PC-9 (cell line): Measurements from ENCODE around the gene WFDC1. TPM values are rescaled to one million over a fixed set of nuclear protein-coding genes. Genes with fewer than 3 reads are reported as not detected.

Experiments
- BruUV-seq: library from RNA; stranded (reverse); fragments of 400-500 nt; replicated peaks from 2 replicates; lab custom pipeline; 2021; lab: Mats Ljungman, UMichigan
- CTCF ChIA-PET: fragments of 300-600 bp; sonication (Branson Sonifier 250); formaldehyde crosslinking; loops from one replicate; lab custom pipeline; 2022; ENCODE audit warnings: antibody characterized with exemption; lab: Charles Lee
- POLR2A ChIA-PET: fragments of 300-600 bp; sonication (Branson Sonifier 250); formaldehyde crosslinking; loops from one replicate; lab custom pipeline; 2022; ENCODE audit warnings: antibody characterized with exemption; ENCODE audit not compliant: unreplicated experiment; lab: Charles Lee
- DNase-seq, 2 experiments: peaks; one replicate each; pipeline versions ENCODE4 v3.0.0 to v3.0.0-alpha.2; 2015 to 2022; ENCODE audit warnings: mixed read lengths in 1 of 2
- H2AFZ ChIP-seq: fragments of 200-600 bp; sonication (generic); 2 replicates; pipeline ENCODE4 v1.8.1; 2017; ENCODE audit warnings: antibody characterized with exemption
- H3F3A ChIP-seq: fragments of 200-600 bp; sonication (generic); 2 replicates; pipeline ENCODE4 v1.8.1; 2017; ENCODE audit warnings: antibody characterized with exemption, mild to moderate bottlenecking, low read depth; ENCODE audit not compliant: insufficient read depth
- H3K27ac ChIP-seq: fragments of 200-600 bp; sonication (generic); 2 replicates; pipeline ENCODE4 v1.6.1; 2016; ENCODE audit warnings: mixed run types
- H3K27me3 ChIP-seq: fragments of 200-600 bp; sonication (generic); 2 replicates; pipeline ENCODE4 v1.6.1; 2016; ENCODE audit warnings: low read depth, mixed run types; ENCODE audit not compliant: insufficient read depth
- H3K36me3 ChIP-seq: fragments of 200-600 bp; sonication (generic); 2 replicates; pipeline ENCODE4 v1.6.1; 2016; ENCODE audit warnings: low read depth, mixed run types
- H3K4me1 ChIP-seq: fragments of 200-600 bp; sonication (generic); replicated peaks from 2 replicates; pipeline ENCODE4 v1.6.1; 2016; ENCODE audit warnings: mixed run types; ENCODE audit not compliant: insufficient read depth
- H3K4me2 ChIP-seq: fragments of 200-600 bp; sonication (generic); 2 replicates; pipeline ENCODE4 v1.6.1; 2017; ENCODE audit warnings: mixed run types
- H3K4me3 ChIP-seq: fragments of 200-600 bp; sonication (generic); 2 replicates; pipeline ENCODE4 v1.6.1; 2016; ENCODE audit warnings: mixed run types
- H3K79me2 ChIP-seq: fragments of 200-600 bp; sonication (generic); 2 replicates; pipeline ENCODE4 v1.6.1; 2017; ENCODE audit warnings: low read depth, mixed run types
- H3K9me2 ChIP-seq: fragments of 200-600 bp; sonication (generic); 2 replicates; pipeline ENCODE4 v1.8.1; 2017; ENCODE audit warnings: mild to moderate bottlenecking; ENCODE audit not compliant: insufficient read depth
- H3K9me3 ChIP-seq: fragments of 200-600 bp; sonication (generic); 2 replicates; pipeline ENCODE4 v1.8.1; 2016; ENCODE audit warnings: low read depth; ENCODE audit not compliant: insufficient read depth
- H4K20me1 ChIP-seq: fragments of 200-600 bp; sonication (generic); 2 replicates; pipeline ENCODE4 v1.8.1; 2017; ENCODE audit not compliant: insufficient read depth
- CTCF ChIP-seq: fragments of 200-600 bp; sonication (generic); conservative IDR thresholded peaks from 2 replicates; pipeline ENCODE4 v1.6.1; 2017; ENCODE audit warnings: mixed run types, antibody characterized with exemption, mild to moderate bottlenecking, moderate library complexity
- EZH2 ChIP-seq: fragments of 200-600 bp; sonication (generic); IDR thresholded peaks from 2 replicates; pipeline ENCODE4 v1.8.0; 2017; ENCODE audit warnings: antibody characterized with exemption, low read depth
- intact Hi-C: fragments of 100-400 bp; cut with micrococcal nuclease; formaldehyde crosslinking; loops from one replicate; pipeline ENCODE4 v1.10.0; 2022; ENCODE audit not compliant: unreplicated experiment
- total RNA-seq: library from RNA; stranded (reverse); gene quantifications from 2 replicates; pipeline ENCODE4 v1.2.3, GENCODE V29; 2021

The WFDC1 gene
- total RNA-seq, 1 experiment from 2014 or later = not detected

GRCh38 chr16:84272740-84273320 is 21.8 kb upstream of the WFDC1 start:
- H3K27me3 ChIP-seq = no peaks in the 10 kb centered on the region
- ChIA-PET CTCF (no interaction called here), POLR2A (no interaction called here)
- BruUV-seq = no TSS peak
- no peak overlapping the region for H3K4me2 ChIP-seq
- intact Hi-C loops = no loop called here
- no peak overlapping the region for H2AFZ ChIP-seq
- no peaks in the 10 kb centered on the region; the same call in 1 of the 2 replicates for H3F3A ChIP-seq
- peaks cover 4% of the 10 kb centered on the region; the same call in 1 of the 2 replicates for H3K9me3 ChIP-seq
- TF ChIP-seq CTCF (no peak), EZH2 (no peak)
- H4K20me1 ChIP-seq = no peaks in the 10 kb centered on the region
- no peak for DNase-seq
- no peaks in the 10 kb centered on the region for H3K9me2 ChIP-seq
- no peaks in the 10 kb centered on the region for H3K36me3 ChIP-seq
- H3K4me1 ChIP-seq = no peaks in the 10 kb centered on the region
- no peak overlapping the region for H3K27ac ChIP-seq
- no peak overlapping the region for H3K4me3 ChIP-seq
- no peaks in the 10 kb centered on the region for H3K79me2 ChIP-seq

GRCh38 chr16:84274515-84274914 is 20.2 kb upstream of the WFDC1 start:
- ChIA-PET POLR2A (no interaction called here), CTCF (interaction anchor here (0.6 kb wide), 1 partner anchor 1877 kb away, joined by 3 read pairs; no protein-coding TSS in a partner anchor)
- Histone ChIP-seq H3K9me3 (peaks cover 4% of the 10 kb centered on the region; the same call in 1 of the 2 replicates), H3K4me3 (no peak overlapping the region), H4K20me1 (no peaks in the 10 kb centered on the region), H3K4me2 (no peak overlapping the region), H3K36me3 (no peaks in the 10 kb centered on the region), H3K4me1 (no peaks in the 10 kb centered on the region), H2AFZ (no peak overlapping the region), H3K79me2 (no peaks in the 10 kb centered on the region), H3K27me3 (no peaks in the 10 kb centered on the region), H3F3A (no peaks in the 10 kb centered on the region; the same call in 1 of the 2 replicates), H3K9me2 (no peaks in the 10 kb centered on the region), H3K27ac (no peak overlapping the region)
- intact Hi-C loops = no loop called here
- DNase-seq = no peak
- no TSS peak for BruUV-seq
- no peak for TF ChIP-seq EZH2
- no peak for TF ChIP-seq CTCF

GRCh38 chr16:84275585-84276151 is 19.0 kb upstream of the WFDC1 start:
- Histone ChIP-seq H3K27ac (no peak overlapping the region), H3K4me1 (no peaks in the 10 kb centered on the region), H4K20me1 (no peaks in the 10 kb centered on the region), H3K27me3 (no peaks in the 10 kb centered on the region), H3K4me2 (no peak overlapping the region), H3K4me3 (no peak overlapping the region), H3K36me3 (no peaks in the 10 kb centered on the region), H3K9me3 (peaks cover 4% of the 10 kb centered on the region; the same call in 1 of the 2 replicates), H3F3A (no peaks in the 10 kb centered on the region; the same call in 1 of the 2 replicates), H3K9me2 (no peaks in the 10 kb centered on the region), H3K79me2 (no peaks in the 10 kb centered on the region), H2AFZ (no peak overlapping the region)
- POLR2A ChIA-PET = interaction anchor here (0.7 kb wide), 1 partner anchor 215 kb away, joined by 6 read pairs; no protein-coding TSS in a partner anchor
- no TSS peak for BruUV-seq
- no peak for DNase-seq
- intact Hi-C loops = loop anchor here (5.0 kb wide), 2 partner anchors 202 to 347 kb away; no protein-coding TSS in a partner anchor
- CTCF ChIA-PET = no interaction called here
- TF ChIP-seq CTCF (no peak), EZH2 (no peak)
